Measurements from ENCODE around the gene ZNF17. TPM values are rescaled to one million over a fixed set of nuclear protein-coding genes. Genes with fewer than 3 reads are reported as not detected.

Gene ZNF17
- total and polyA plus RNA-seq, 10 donors, result 1.8 to 23.0 (median 16.6) TPM

DNA sequence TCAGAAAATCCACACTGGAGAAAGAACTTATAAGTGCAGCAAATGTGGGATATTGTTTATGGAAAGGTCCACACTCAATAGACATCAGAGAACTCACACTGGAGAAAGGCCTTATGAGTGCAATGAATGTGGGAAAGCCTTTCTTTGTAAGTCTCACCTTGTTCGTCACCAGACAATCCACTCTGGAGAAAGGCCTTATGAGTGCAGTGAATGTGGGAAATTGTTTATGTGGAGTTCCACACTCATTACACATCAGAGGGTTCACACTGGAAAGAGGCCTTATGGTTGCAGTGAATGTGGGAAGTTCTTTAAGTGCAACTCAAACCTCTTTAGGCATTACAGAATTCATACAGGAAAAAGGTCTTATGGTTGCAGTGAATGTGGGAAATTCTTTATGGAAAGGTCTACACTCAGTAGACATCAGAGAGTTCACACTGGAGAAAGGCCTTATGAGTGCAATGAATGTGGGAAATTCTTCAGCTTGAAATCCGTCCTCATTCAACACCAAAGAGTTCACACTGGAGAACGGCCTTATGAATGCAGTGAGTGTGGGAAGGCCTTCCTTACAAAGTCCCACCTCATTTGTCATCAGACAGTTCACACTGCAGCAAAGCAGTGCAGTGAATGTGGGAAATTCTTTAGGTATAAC, 33.3 kb upstream of the ZNF17 start:
- Histone ChIP-seq H3K4me1 (no peaks in the 10 kb centered on the region), H3K27ac (no peak overlapping the region), H3K4me3 (no peak overlapping the region), H3K27me3 (replicated peaks in 1 of 7) (no peaks in the 10 kb centered on the region), H3K36me3 (peaks cover 11 to 66% (median 52%) of the 10 kb centered on the region in 6 donors), H3K9me3 (peaks cover 13 to 92% (median 75%) of the 10 kb centered on the region in 8 donors)
- WGBS, 5 donors, result 96 to 98% (median 96%) methylated on average over 3 of the region's 3 CpGs
- intact Hi-C loops (cut with DNase I; ENCODE audit: low total_unique reads), result no loop called here
- DNase-seq, result no peak
- no peak for TF ChIP-seq POLR2AphosphoS5 (IDR thresholded peaks at IDR 0.05)

DNA sequence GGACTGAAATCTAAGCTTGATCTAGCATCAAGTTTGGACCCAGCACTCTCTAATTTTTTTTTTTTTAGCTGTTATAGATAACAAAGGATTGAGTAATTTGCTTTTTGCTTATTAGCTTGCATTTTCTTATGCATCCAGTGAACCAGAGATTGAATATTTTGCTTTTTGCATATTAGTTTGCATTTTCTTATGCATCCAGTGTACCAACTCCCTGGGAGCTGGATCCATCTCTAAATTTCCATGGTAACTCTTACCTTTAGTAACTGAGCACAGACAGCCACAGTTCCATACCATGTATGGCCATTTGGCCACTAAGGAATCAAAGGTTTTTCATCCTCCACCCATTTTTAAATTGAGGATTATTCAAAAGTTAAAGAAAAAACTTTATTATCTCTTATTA, 30.0 kb upstream of the ZNF17 start:
- H3K36me3 ChIP-seq, result peaks cover 5 to 33% (median 22%) of the 10 kb centered on the region in 6 donors
- TF ChIP-seq POLR2A (IDR thresholded peaks at IDR 0.05), result no peak
- TF ChIP-seq, protein P1, sequence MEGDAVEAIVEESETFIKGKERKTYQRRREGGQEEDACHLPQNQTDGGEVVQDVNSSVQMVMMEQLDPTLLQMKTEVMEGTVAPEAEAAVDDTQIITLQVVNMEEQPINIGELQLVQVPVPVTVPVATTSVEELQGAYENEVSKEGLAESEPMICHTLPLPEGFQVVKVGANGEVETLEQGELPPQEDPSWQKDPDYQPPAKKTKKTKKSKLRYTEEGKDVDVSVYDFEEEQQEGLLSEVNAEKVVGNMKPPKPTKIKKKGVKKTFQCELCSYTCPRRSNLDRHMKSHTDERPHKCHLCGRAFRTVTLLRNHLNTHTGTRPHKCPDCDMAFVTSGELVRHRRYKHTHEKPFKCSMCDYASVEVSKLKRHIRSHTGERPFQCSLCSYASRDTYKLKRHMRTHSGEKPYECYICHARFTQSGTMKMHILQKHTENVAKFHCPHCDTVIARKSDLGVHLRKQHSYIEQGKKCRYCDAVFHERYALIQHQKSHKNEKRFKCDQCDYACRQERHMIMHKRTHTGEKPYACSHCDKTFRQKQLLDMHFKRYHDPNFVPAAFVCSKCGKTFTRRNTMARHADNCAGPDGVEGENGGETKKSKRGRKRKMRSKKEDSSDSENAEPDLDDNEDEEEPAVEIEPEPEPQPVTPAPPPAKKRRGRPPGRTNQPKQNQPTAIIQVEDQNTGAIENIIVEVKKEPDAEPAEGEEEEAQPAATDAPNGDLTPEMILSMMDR (IDR thresholded peaks at IDR 0.05 in 8 of 11, conservative IDR thresholded peaks at IDR 0.05 in 3 of 11), result no peak
- no peak for TF ChIP-seq POLR2AphosphoS5 (IDR thresholded peaks at IDR 0.05)
- no peak overlapping the region for H3K4me3 ChIP-seq
- H3K9me3 ChIP-seq, result peaks cover 11 to 62% (median 52%) of the 10 kb centered on the region in 8 donors
- intact Hi-C loops (cut with DNase I; ENCODE audit: low total_unique reads), result no loop called here
- no peak for DNase-seq
- no peaks in the 10 kb centered on the region for H3K4me1 ChIP-seq
- H3K27me3 ChIP-seq (replicated peaks in 1 of 7), result no peaks in the 10 kb centered on the region
- no peak overlapping the region for H3K27ac ChIP-seq

DNA sequence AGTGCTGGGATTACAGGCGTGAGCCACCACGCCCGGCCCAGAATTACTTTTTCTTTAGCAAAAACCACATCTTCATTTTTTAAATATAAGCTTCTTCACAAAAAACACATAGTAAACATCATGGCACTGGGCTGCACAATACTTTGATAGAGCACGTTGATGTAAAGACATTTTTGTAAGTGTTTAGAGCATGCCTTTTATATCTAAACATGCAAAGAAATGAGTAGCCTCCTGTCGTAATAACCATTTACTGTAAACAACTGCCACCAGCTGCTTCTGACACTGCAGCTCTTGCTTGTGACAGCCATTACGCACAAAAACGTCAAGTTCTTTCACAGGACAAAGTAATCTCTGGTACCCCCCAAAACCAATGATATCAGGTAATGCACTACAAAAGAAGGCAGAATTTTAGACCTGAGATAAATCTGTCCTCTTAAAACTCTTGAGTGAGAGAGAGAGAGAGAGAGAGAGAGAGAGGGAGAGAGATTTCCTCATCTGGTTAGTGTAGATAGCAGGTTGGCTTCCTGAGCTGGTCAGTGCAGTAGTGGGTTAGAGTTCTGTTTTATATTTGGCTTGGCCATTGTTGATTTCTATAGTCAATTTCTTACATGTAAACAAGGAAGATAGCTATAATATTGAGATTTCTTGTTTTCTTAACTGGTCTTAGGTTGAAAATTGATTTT, 28.0 kb upstream of the ZNF17 start:
- Histone ChIP-seq H3K27me3 (replicated peaks in 1 of 7) (no peaks in the 10 kb centered on the region), H3K36me3 (peaks cover under 1 to 12% (median 7%) of the 10 kb centered on the region in 6 donors), H3K4me1 (no peaks in the 10 kb centered on the region), H3K4me3 (no peak overlapping the region), H3K9me3 (peaks cover 4 to 45% (median 32%) of the 10 kb centered on the region in 8 donors), H3K27ac (no peak overlapping the region)
- intact Hi-C loops (cut with DNase I; ENCODE audit: low total_unique reads), result no loop called here
- 80 to 90% (median 87%) methylated on average over 7 of the region's 7 CpGs for WGBS, 5 donors
- DNase-seq, result no peak
- TF ChIP-seq, protein P1 (IDR thresholded peaks at IDR 0.05 in 8 of 11, conservative IDR thresholded peaks at IDR 0.05 in 3 of 11), result no peak
- no peak for TF ChIP-seq POLR2AphosphoS5 (IDR thresholded peaks at IDR 0.05)
- TF ChIP-seq POLR2A (IDR thresholded peaks at IDR 0.05), result no peak

DNA sequence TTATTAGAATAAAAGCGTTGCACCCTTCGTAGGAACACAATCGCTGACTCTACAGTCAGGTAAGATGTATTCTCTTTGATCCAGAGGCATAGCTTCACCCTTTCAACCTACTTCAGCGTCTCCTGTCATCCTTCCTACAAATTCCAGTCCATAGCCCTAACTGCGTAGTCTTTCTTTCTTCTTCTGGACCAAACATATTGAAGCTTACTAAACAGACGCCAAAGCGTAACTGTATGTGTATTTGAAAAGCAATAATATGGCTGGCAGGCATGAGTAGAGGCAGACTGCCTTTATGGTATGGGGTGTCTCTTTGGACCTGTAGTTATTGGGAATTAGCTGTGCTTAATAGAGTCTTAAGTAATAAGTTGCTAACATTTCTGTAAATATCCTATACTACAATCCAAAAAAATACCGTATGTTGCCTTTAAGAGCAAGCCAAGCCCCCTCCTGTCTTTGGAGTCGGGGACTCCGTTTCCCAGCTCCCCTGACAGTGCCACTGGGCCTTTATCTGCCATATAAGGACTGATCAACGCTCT, 21.7 kb upstream of the ZNF17 start:
- H3K4me3 ChIP-seq, result peak overlapping the region in 7 of 8 donors; percentile 55 to 85 (median 82)

More for the DNA sequence above, 21.7 kb upstream of the ZNF17 start:
- H3K27me3 ChIP-seq (replicated peaks in 1 of 7), result no peaks in the 10 kb centered on the region
- DNase-seq, result no peak
- WGBS, 5 donors, result 58 to 63% (median 60%) methylated on average over 11 of the region's 11 CpGs
- peaks cover 0 to 12% (median 0%) of the 10 kb centered on the region in 8 donors for H3K9me3 ChIP-seq
- peaks cover 6 to 43% (median 21%) of the 10 kb centered on the region in 6 donors for H3K4me1 ChIP-seq
- H3K36me3 ChIP-seq, result peaks cover 0 to 18% (median 5%) of the 10 kb centered on the region in 6 donors
- TF ChIP-seq, protein P1 (IDR thresholded peaks at IDR 0.05 in 8 of 11, conservative IDR thresholded peaks at IDR 0.05 in 3 of 11), result no peak
- TF ChIP-seq POLR2A (IDR thresholded peaks at IDR 0.05) (no peak), POLR2AphosphoS5 (IDR thresholded peaks at IDR 0.05) (no peak)
- intact Hi-C loops (cut with DNase I; ENCODE audit: low total_unique reads), result no loop called here
- peak overlapping the region; percentile 82 to 94 (median 90) for H3K27ac ChIP-seq

All from spleen (tissue), 11 donors.